OCI-LY7 (cell line): Measurements from ENCODE around the gene GPNMB.

Experiments used
- CTCF ChIP-seq: fragments of 200-600 bp; sonication (generic); conservative IDR thresholded peaks from 2 replicates; pipeline ENCODE4 v1.5.1; 2014; ENCODE audit warnings: mild to moderate bottlenecking, antibody characterized with exemption, low read length, moderate library complexity, mixed read lengths
- EZH2phosphoT487 ChIP-seq: fragments of 200-600 bp; sonication (generic); IDR thresholded peaks from 2 replicates; pipeline ENCODE4 v1.6.1; 2018; ENCODE audit warnings: low read depth, borderline replicate concordance, mild to moderate bottlenecking, mixed run types, antibody characterized with exemption, low read length, moderate library complexity, mixed read lengths

GRCh38 chr7:23272275-23272674 lies 25.7 kb downstream of the GPNMB start:
- TF ChIP-seq CTCF (no peak), EZH2phosphoT487 (no peak)
